Pons (tissue), 1 donor: Measurements from ENCODE around the gene NMUR1.
"Not testable (repeated sequence)": the region's sequence is repeated elsewhere in the genome, so short reads cannot be mapped to it uniquely, and the experiment has no call there.

ENCODE experiments used
- DNase-seq: peaks from one replicate; pipeline ENCODE4 v3.0.0-alpha.2; 2016; ENCODE audit warnings: low spot score

Gene NMUR1

GRCh38 chr2:231530099-231531011 lies at the start of gene NMUR1:
Gene NMUR1, minus strand, starts transcription at chr2:231530445. Its CDS starts 84 bp downstream, at chr2:231530361.
- DNase-seq, result no peak

- no peak for DNase-seq
These were observed 49.3 kb upstream of the NMUR1 start for GRCh38 chr2:231579560-231579959.

- DNase-seq, result not testable (repeated sequence)
These were observed 48.4 kb upstream of the NMUR1 start for GRCh38 chr2:231578655-231579054.

GRCh38 chr2:231576465-231576864 lies 46.2 kb upstream of the NMUR1 start:
- no peak for DNase-seq

GRCh38 chr2:231575612-231576256 lies 45.5 kb upstream of the NMUR1 start:
- DNase-seq, result no peak

- no peak for DNase-seq
These were observed 43.6 kb upstream of the NMUR1 start for GRCh38 chr2:231573698-231574421.

- DNase-seq, result no peak
These were observed 42.9 kb upstream of the NMUR1 start for GRCh38 chr2:231573096-231573495.

- DNase-seq, result no peak
These were observed 41.5 kb upstream of the NMUR1 start for GRCh38 chr2:231571661-231572191.

GRCh38 chr2:231570915-231571314 lies 40.7 kb upstream of the NMUR1 start:
- not testable (repeated sequence) for DNase-seq

- no peak for DNase-seq
These were observed 38.7 kb upstream of the NMUR1 start for GRCh38 chr2:231568785-231569435.

GRCh38 chr2:231568098-231568784 lies 38.0 kb upstream of the NMUR1 start:
- DNase-seq, result no peak

GRCh38 chr2:231567159-231567558 lies 36.9 kb upstream of the NMUR1 start:
- no peak for DNase-seq

- DNase-seq, result no peak
These were observed 35.8 kb upstream of the NMUR1 start for GRCh38 chr2:231565887-231566594.

GRCh38 chr2:231563378-231563961 lies 33.2 kb upstream of the NMUR1 start:
- DNase-seq, result peak; percentile 84

- DNase-seq, result peak; percentile 81
These were observed 27.4 kb upstream of the NMUR1 start for GRCh38 chr2:231557571-231558217.

- DNase-seq, result no peak
These were observed 26.7 kb upstream of the NMUR1 start for GRCh38 chr2:231556981-231557380.

- DNase-seq, result not testable (repeated sequence)
These were observed 26.3 kb upstream of the NMUR1 start for GRCh38 chr2:231556496-231556895.

GRCh38 chr2:231554748-231555545 lies 24.7 kb upstream of the NMUR1 start:
- peak; percentile 4 for DNase-seq

GRCh38 chr2:231554327-231554726 lies 24.1 kb upstream of the NMUR1 start:
- no peak for DNase-seq
